GM21717 (cell line): ENCODE measurements around the gene CPZ.

Source experiments
- ATAC-seq: cut with Tn5 transposase; IDR thresholded peaks from one replicate; pipeline ENCODE4 v1.9.1; 2021; ENCODE audit warnings: mild to moderate bottlenecking, moderate library complexity; ENCODE audit not compliant: unreplicated experiment

The CPZ gene

GRCh38 chr4:8592366-8593263 is at the start of gene CPZ:
Gene CPZ (plus strand): TSS chr4:8592765. CDS start chr4:8592834, 69 bp downstream.
- ATAC-seq: no peak

DNA sequence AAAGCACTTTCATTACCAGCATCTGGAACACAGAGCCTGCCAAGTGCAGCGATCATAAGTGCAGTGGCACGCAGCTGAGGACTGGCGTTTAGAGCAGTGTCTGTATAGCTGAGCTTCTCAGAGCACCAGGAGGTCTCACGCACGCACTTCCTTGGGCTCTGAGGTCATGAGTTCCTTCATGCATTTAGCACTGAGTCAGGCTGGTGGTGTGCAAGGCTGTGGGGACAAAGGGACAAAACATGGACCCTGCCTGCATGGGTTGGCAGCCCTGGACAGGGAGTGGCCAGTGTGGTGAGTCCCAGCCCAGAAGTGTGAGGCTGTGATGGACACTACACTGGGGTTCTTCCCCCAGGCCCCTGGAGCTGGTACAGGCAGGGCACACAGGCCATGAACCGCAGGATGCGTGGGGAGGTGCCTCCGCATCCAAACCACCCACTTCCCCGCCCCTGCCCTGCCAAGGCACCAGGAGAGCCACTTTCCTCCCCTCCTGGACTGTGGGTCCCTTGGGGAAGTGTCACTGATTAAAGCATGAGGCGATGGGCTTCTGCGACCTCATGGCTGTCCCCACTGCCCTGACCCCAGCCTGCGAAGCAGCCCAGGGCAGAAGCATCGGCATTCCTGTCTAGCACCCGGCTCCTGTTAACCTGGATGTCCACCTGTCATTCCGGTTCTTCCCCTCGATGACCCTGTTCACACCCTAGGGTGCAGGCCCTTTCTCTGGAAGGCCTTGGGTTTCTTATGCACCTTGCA is 49.6 kb upstream of the CPZ start:
- no peak for ATAC-seq

DNA sequence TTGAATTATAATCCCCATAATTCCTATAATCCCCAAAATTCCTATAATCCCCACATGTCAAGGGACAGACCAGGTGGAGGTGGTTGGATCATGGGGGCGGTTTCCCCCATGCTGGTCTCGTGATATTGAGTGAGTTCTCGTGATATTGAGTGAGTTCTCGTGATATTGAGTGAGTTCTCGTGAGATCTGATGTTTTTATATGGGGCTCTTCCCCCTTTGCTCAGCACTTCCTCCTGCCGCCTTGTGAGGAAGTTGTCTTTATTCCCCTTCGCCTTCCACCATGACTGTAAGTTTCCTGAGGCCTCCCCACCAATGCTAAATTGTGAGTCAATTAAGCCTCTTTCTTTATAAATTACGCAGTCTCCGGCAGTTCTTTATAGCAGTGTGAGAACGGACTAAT is 48.9 kb upstream of the CPZ start:
- ATAC-seq: no peak

GRCh38 chr4:8544282-8544681 is 48.3 kb upstream of the CPZ start:
- ATAC-seq: no peak

GRCh38 chr4:8544741-8545438 is 47.7 kb upstream of the CPZ start:
- no peak for ATAC-seq

GRCh38 chr4:8545439-8545765 is 47.2 kb upstream of the CPZ start:
- no peak for ATAC-seq

DNA sequence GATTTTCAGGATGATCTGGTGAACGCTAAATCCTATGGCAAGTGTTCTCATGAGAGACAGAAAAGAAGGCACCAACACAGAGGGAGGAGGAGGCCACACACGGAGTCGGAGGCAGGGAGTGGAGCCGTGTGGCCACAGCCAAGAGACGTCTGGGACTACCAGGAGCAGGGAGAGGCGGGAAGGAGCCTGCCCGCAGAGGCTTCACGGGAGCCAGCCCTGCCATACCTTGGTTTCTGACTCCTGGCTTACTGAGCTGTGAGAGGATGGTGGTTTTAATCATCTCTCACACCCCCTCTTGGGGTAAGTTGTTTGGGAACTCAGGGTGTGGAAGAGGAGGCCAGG is 45.8 kb upstream of the CPZ start:
- ATAC-seq: no peak

DNA sequence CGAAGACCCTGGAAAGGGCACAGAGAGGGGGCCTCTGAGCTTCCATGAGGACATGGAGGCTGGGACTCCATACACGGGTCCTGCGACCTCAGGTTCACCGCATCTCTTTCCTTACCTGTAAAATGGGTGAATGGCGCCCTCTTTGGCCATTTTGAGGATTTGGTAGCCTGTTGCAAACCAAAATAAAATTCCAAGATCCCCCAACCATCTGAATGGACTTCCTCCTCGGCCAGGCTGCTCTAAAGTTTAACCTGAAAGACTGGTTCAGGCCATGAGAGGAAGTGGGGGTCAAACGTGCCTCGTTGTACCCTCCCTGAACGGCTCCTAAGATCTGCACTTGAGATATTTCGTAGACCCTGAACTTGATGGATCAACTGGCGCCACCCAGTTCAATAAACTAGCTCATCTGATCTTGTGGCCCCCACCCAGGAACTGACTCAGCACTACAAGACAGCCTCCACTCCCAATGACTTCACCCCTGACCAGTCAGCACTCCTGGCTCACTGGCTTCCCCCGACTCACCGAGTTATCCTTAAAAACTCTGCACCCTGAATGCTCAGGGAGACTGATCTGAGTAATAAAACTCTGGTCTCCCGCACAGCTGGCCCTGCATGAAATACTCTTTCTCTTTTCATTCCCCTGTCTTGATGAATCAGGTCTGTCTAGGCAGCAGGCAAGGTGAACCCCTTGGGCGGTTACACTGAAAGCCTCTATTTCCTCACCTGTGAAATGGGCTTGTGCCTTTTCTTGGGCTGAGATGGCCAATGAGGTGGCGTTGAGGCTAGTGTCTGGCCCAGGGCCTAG is 45.3 kb upstream of the CPZ start:
- no peak for ATAC-seq

DNA sequence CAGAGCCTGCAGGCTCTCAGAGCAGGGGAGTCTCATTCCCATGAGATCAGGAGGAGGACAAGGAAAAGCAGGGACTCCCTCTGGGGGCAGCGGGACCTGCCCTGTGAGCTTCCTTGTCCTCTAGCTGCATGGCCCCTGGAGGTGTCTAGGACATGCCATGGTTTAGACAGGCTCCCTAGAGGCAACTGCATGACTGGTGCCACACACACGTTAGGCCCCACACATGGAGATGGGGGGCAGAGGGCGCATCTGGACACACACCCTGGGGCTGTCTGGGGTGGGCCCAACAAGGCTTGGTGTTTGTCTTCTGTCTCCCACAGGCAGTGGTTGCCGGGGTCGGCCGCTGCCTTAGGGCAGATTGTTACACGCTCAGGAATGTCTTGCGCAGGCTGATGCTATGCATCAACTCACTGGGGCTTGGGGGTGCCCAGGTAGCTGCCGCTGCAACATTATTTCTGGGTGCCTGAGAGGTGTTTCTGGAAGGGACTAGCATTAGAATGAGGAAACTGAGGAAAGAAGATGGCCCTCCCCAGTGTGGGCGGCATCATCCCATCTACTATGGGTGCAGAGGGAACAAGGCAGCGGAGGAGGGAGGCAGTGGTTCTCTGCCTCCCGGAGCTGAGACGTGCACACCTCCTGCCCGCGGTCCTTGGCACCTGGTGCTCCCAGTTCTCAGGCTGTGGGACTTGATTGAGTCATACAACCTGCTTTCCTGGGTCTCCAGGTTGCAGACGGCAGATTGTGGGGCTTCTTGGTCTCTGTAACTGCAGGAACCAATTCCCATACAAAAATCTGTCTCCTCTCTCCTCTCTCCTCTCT is 44.4 kb upstream of the CPZ start:
- ATAC-seq: no peak

GRCh38 chr4:8548731-8549351 is 43.7 kb upstream of the CPZ start:
- ATAC-seq: no peak

GRCh38 chr4:8549352-8549931 is 43.1 kb upstream of the CPZ start:
- no peak for ATAC-seq

- ATAC-seq: no peak
Measured at GRCh38 chr4:8550691-8551090, 41.9 kb upstream of the CPZ start.

- no peak for ATAC-seq
Measured at GRCh38 chr4:8552024-8552423, 40.5 kb upstream of the CPZ start.

DNA sequence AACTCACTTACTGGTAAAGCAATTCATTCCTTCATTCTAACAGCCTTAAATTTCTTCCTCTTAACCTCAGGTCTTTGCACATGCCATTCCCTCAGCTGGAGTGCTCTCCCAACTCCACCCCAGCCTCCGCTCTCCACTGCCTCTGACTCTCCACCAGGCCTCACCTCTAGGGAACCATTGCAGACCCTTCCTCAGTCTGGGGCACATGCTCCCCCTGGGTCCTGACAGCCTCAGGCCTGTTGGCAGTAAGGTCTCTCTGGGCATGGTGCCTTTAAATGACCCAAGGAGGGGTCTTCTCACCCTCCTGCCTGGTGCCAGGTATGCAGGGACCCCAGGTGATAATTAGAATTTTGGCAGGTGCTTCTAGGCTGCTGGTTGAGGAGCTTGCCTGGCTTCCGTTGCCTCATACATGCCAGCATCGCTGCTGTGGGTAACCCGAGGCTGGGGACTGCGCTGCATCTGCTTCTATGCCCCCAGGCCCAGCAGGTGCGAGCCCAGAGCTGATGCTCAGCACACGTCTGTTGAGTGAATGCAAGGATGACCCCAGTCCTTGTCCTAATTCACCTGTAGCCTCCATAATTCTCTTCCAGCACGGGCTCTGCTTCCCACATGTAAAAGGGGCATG is 39.9 kb upstream of the CPZ start:
- no peak for ATAC-seq

- no peak for ATAC-seq
Measured at GRCh38 chr4:8553216-8553615, 39.3 kb upstream of the CPZ start.

GRCh38 chr4:8553991-8554405 is 38.6 kb upstream of the CPZ start:
- ATAC-seq: no peak

DNA sequence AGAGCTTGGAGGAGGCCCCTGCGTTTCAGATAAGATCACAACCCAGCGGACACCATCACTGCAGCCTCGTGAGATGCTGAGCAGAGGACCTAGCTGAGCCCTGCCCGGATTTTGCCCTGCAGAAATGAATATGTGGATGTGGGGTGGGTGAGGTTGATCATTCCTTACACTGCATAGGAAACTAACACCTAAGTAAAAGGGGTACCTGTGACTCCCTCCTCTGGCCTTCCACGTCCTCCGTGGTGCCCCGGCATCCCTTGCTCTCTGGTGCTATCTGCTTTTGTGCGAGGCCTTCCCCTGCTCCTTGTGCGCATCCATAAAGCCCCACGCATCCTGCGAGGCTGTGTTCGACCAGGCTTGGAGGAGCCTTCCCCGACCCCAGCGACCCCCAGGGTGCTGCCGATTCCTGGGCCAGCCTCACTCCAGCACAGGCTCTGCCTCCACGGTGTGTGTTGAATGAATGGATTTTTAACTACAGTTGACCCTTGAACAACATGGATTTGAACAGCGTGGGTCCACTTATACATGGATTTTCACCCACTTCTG is 37.9 kb upstream of the CPZ start:
- no peak for ATAC-seq

GRCh38 chr4:8555716-8556115 is 36.8 kb upstream of the CPZ start:
- no peak for ATAC-seq
